ENCODE measurements around the gene FTH1. TPM values are rescaled to one million over a fixed set of nuclear protein-coding genes. Genes with fewer than 3 reads are reported as not detected.
A peak's percentile ranks its signal among the peaks of the same experiment; 100 is the strongest.

FTH1 gene
- total and polyA plus RNA-seq, 2 of the 13 experiments (the other 11 are each of a cell fraction or from before 2014, with no cell fraction given) = 607 to 760 TPM

- peak; percentile 70; the same call in 1 of the 2 replicates for TF ChIP-seq RNF2 (conservative IDR thresholded peaks at IDR 0.05; ENCODE audit: low read depth)
- TF ChIP-seq ARID4A (CRISPR knock-in tag; IDR thresholded peaks at IDR 0.05; ENCODE audit: borderline replicate concordance) = peak; percentile 46; the same call in 1 of the 2 replicates
- 0 out of 2 replicates have a peak, but pooled peaks have one; percentile 12 for TF ChIP-seq SP2 (CRISPR knock-in tag; IDR thresholded peaks at IDR 0.05)
- TF ChIP-seq ZSCAN29 (CRISPR knock-in tag; conservative IDR thresholded peaks at IDR 0.05) = 0 out of 2 replicates have a peak, but pooled peaks have one; percentile 83
- no peak for TF ChIP-seq ZNF569 (CRISPR knock-in tag; IDR thresholded peaks at IDR 0.05; ENCODE audit: borderline replicate concordance)
- TF ChIP-seq, protein P1, sequence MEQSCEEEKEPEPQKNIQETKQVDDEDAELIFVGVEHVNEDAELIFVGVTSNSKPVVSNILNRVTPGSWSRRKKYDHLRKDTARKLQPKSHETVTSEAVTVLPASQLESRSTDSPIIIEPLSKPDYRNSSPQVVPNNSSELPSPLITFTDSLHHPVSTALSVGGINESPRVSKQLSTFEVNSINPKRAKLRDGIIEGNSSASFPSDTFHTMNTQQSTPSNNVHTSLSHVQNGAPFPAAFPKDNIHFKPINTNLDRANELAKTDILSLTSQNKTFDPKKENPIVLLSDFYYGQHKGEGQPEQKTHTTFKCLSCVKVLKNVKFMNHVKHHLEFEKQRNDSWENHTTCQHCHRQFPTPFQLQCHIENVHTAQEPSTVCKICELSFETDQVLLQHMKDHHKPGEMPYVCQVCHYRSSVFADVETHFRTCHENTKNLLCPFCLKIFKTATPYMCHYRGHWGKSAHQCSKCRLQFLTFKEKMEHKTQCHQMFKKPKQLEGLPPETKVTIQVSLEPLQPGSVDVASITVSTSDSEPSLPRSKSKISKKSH (CRISPR knock-in tag; IDR thresholded peaks at IDR 0.05; ENCODE audit: borderline replicate concordance) = no peak
- no peak for TF ChIP-seq ZNF562 (CRISPR knock-in tag; IDR thresholded peaks at IDR 0.05; ENCODE audit: borderline replicate concordance)
- TF ChIP-seq SOX13 (IDR thresholded peaks at IDR 0.05) = no peak
- peak in 1 of 2 experiments; percentile 62; a peak in 2 of 4 replicates for TF ChIP-seq SOX13 (CRISPR knock-in tag; conservative IDR thresholded peaks at IDR 0.05 in 1 of 2, IDR thresholded peaks at IDR 0.05 in 1 of 2)
- TF ChIP-seq IKZF5 (CRISPR knock-in tag; IDR thresholded peaks at IDR 0.05) = 0 out of 2 replicates have a peak, but pooled peaks have one; percentile 23
- TF ChIP-seq ZSCAN21 (CRISPR knock-in tag; IDR thresholded peaks at IDR 0.05; ENCODE audit: borderline replicate concordance) = peak; percentile 89
- TF ChIP-seq, protein P2, sequence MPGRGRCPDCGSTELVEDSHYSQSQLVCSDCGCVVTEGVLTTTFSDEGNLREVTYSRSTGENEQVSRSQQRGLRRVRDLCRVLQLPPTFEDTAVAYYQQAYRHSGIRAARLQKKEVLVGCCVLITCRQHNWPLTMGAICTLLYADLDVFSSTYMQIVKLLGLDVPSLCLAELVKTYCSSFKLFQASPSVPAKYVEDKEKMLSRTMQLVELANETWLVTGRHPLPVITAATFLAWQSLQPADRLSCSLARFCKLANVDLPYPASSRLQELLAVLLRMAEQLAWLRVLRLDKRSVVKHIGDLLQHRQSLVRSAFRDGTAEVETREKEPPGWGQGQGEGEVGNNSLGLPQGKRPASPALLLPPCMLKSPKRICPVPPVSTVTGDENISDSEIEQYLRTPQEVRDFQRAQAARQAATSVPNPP (CRISPR knock-in tag; IDR thresholded peaks at IDR 0.05) = no peak
- peak; percentile 80; the same call in 1 of the 2 replicates for TF ChIP-seq RFXAP (CRISPR knock-in tag; IDR thresholded peaks at IDR 0.05; ENCODE audit: borderline replicate concordance)
- TF ChIP-seq, protein P3, sequence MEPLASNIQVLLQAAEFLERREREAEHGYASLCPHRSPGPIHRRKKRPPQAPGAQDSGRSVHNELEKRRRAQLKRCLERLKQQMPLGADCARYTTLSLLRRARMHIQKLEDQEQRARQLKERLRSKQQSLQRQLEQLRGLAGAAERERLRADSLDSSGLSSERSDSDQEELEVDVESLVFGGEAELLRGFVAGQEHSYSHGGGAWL (CRISPR knock-in tag; IDR thresholded peaks at IDR 0.05) = peak; percentile 29; the same call in 1 of the 2 replicates
- TF ChIP-seq ARNT2 (CRISPR knock-in tag; IDR thresholded peaks at IDR 0.05; ENCODE audit: low read depth) = peak; percentile 42; the same call in 1 of the 2 replicates
- peak; percentile 95 for TF ChIP-seq U2AF1 (optimal IDR thresholded peaks at IDR 0.05; ENCODE audit: low read depth, low read length)
- peak; percentile 84 for TF ChIP-seq PITX1 (CRISPR knock-in tag; IDR thresholded peaks at IDR 0.05)
- TF ChIP-seq SMAD1 (CRISPR knock-in tag; IDR thresholded peaks at IDR 0.05; ENCODE audit: borderline replicate concordance, low read depth) = 0 out of 2 replicates have a peak, but pooled peaks have one; percentile 62
These were observed 44.0 kb downstream of the FTH1 start (continued) for GRCh38 chr11:61923166-61924063.

Data from HepG2 (cell line).